ENCODE measurements around the gene CSNK2A1.

CSNK2A1 gene

GRCh38 chr20:531608-532007 is 12.0 kb downstream of the CSNK2A1 start:
- TF ChIP-seq NFIC (IDR thresholded peaks at IDR 0.05): no peak
- no peak for TF ChIP-seq YY1 (IDR thresholded peaks at IDR 0.05; ENCODE audit: low read depth)
- TF ChIP-seq TEAD4 (IDR thresholded peaks at IDR 0.05): no peak
- no peak for TF ChIP-seq REST (IDR thresholded peaks at IDR 0.05; ENCODE audit: low read depth)
- TF ChIP-seq EP300 (IDR thresholded peaks at IDR 0.05; ENCODE audit: borderline replicate concordance): no peak
- TF ChIP-seq TAF1 (IDR thresholded peaks at IDR 0.05; ENCODE audit: low read depth): no peak
- TF ChIP-seq TCF12 (IDR thresholded peaks at IDR 0.05; ENCODE audit: low read depth): no peak

DNA sequence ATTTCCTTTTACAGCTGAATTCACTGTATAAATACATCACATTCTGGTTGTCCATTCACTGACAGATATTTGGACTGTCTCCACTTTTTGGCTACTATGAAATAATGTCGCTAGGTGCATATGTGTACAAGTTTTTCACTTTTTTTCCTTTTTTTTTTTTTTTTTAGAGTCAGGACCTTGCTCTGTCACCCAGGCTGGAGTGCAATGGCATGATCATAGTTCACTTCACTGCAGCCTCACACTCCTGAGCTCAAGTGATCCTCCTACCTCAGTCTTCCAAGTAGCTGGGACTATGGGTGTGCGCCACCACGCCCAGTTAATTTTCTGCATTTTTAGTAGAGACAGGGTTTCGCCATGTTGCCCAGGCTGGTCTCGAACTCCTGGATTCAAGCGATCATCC is 13.3 kb downstream of the CSNK2A1 start:
- no peak for TF ChIP-seq FOXM1 (IDR thresholded peaks at IDR 0.05; ENCODE audit: borderline replicate concordance, low read depth)
- no peak for TF ChIP-seq YY1 (IDR thresholded peaks at IDR 0.05; ENCODE audit: low read depth)
- no peak for TF ChIP-seq USF1 (IDR thresholded peaks at IDR 0.05)
- no peak for TF ChIP-seq RAD21 (IDR thresholded peaks at IDR 0.05; ENCODE audit: low read depth)
- TF ChIP-seq REST (IDR thresholded peaks at IDR 0.05; ENCODE audit: low read depth): no peak
- no peak for TF ChIP-seq TEAD4 (IDR thresholded peaks at IDR 0.05)
- no peak for TF ChIP-seq MAX (IDR thresholded peaks at IDR 0.05)
- TF ChIP-seq EGR1 (IDR thresholded peaks at IDR 0.05): no peak
- no peak for TF ChIP-seq TCF12 (IDR thresholded peaks at IDR 0.05; ENCODE audit: low read depth)
- no peak for TF ChIP-seq ZBTB7A (IDR thresholded peaks at IDR 0.05; ENCODE audit: low read depth)
- TF ChIP-seq EP300 (IDR thresholded peaks at IDR 0.05; ENCODE audit: borderline replicate concordance): no peak
- TF ChIP-seq NFIC (IDR thresholded peaks at IDR 0.05): no peak

- TF ChIP-seq CREB1 (IDR thresholded peaks at IDR 0.05; ENCODE audit: low read depth) (no peak), TEAD4 (IDR thresholded peaks at IDR 0.05) (no peak), CEBPB (IDR thresholded peaks at IDR 0.05) (no peak), USF1 (IDR thresholded peaks at IDR 0.05) (no peak)
Measured at GRCh38 chr20:528923-529604, 14.5 kb downstream of the CSNK2A1 start.

- TF ChIP-seq CEBPB (IDR thresholded peaks at IDR 0.05): no peak
- no peak for TF ChIP-seq MAX (IDR thresholded peaks at IDR 0.05)
- no peak for TF ChIP-seq TCF12 (IDR thresholded peaks at IDR 0.05; ENCODE audit: low read depth)
- no peak for TF ChIP-seq CREB1 (IDR thresholded peaks at IDR 0.05; ENCODE audit: low read depth)
- no peak for TF ChIP-seq ZBTB7A (IDR thresholded peaks at IDR 0.05; ENCODE audit: low read depth)
- no peak for TF ChIP-seq YY1 (IDR thresholded peaks at IDR 0.05; ENCODE audit: low read depth)
- no peak for TF ChIP-seq NFIC (IDR thresholded peaks at IDR 0.05)
Measured at GRCh38 chr20:527571-527886, 16.1 kb downstream of the CSNK2A1 start.

DNA sequence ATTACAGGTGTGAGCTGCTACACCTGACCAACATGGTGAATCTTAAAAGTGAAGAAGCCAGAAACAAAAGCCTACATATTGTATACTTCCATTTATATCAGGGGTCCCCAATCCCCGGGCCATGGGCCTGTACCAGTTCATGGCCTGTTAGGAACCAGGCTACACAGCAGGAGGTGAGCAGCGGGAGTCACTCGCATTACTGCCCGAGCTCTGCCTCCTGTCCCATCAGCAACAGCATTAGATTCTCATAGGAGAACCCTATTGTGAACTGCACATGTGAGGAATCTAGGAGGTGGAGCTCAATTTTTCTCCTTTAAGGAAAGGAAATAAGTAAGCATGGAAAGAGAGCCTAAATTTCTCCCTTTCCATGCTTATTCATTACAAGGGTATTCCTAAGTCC is 21.7 kb downstream of the CSNK2A1 start:
- TF ChIP-seq YY1 (IDR thresholded peaks at IDR 0.05; ENCODE audit: low read depth): no peak
- no peak for TF ChIP-seq FOXM1 (IDR thresholded peaks at IDR 0.05; ENCODE audit: borderline replicate concordance, low read depth)
- TF ChIP-seq EP300 (IDR thresholded peaks at IDR 0.05; ENCODE audit: borderline replicate concordance): no peak
- TF ChIP-seq TAF1 (IDR thresholded peaks at IDR 0.05; ENCODE audit: low read depth): no peak
- no peak for TF ChIP-seq CEBPB (IDR thresholded peaks at IDR 0.05)
- no peak for TF ChIP-seq EGR1 (IDR thresholded peaks at IDR 0.05)
- no peak for TF ChIP-seq MAX (IDR thresholded peaks at IDR 0.05)
- no peak for TF ChIP-seq CREB1 (IDR thresholded peaks at IDR 0.05; ENCODE audit: low read depth)
- no peak for TF ChIP-seq TEAD4 (IDR thresholded peaks at IDR 0.05)
- no peak for TF ChIP-seq NFIC (IDR thresholded peaks at IDR 0.05)
- TF ChIP-seq ZBTB7A (IDR thresholded peaks at IDR 0.05; ENCODE audit: low read depth): no peak
- no peak for TF ChIP-seq REST (IDR thresholded peaks at IDR 0.05; ENCODE audit: low read depth)
- no peak for TF ChIP-seq TCF12 (IDR thresholded peaks at IDR 0.05; ENCODE audit: low read depth)
- no peak for TF ChIP-seq USF1 (IDR thresholded peaks at IDR 0.05)

All from Ishikawa (cell line).